Activated T-helper 17 cell treated with anti-CD3 and anti-CD28 coated beads, Interleukin-2, amount 50 U/mL, for 72 hours (primary cell): ENCODE results near the gene MSH3. TPM values are rescaled to one million over a fixed set of nuclear protein-coding genes. Genes with fewer than 3 reads are reported as not detected.
"Not testable (repeated sequence)": the region's sequence is repeated elsewhere in the genome, so short reads cannot be mapped to it uniquely, and the experiment has no call there.

Experiments used
- ATAC-seq: fragments of 150-1000 bp; cut with Tn5 transposase; replicated peaks from 2 replicates; pipeline ENCODE4 v1.10.0; 2021; ENCODE audit warnings: mild to moderate bottlenecking, moderate library complexity
- H3K27ac Mint-ChIP-seq: one replicate; pipeline ENCODE4 v1.8.0; 2022; ENCODE audit warnings: mixed read lengths
- H3K27me3 Mint-ChIP-seq: one replicate; pipeline ENCODE4 v1.8.0; 2022; ENCODE audit warnings: mixed read lengths
- H3K36me3 Mint-ChIP-seq: one replicate; pipeline ENCODE4 v1.8.0; 2022; ENCODE audit warnings: low read depth, mild to moderate bottlenecking, mixed read lengths
- H3K4me1 Mint-ChIP-seq: one replicate; pipeline ENCODE4 v1.8.0; 2022; ENCODE audit warnings: mixed read lengths
- H3K4me3 Mint-ChIP-seq: one replicate; pipeline ENCODE4 v1.8.0; 2022; ENCODE audit warnings: mild to moderate bottlenecking, mixed read lengths
- H3K9me3 Mint-ChIP-seq: one replicate; pipeline ENCODE4 v1.8.0; 2022; ENCODE audit warnings: mixed read lengths
- total RNA-seq, 2 donors: library from RNA; stranded (reverse); gene quantifications; one replicate each; pipeline ENCODE4 v1.2.3, GENCODE V29; 2022

Gene MSH3
- total RNA-seq, 2 donors from 2014 or later: 23.6 to 24.9 TPM

DNA sequence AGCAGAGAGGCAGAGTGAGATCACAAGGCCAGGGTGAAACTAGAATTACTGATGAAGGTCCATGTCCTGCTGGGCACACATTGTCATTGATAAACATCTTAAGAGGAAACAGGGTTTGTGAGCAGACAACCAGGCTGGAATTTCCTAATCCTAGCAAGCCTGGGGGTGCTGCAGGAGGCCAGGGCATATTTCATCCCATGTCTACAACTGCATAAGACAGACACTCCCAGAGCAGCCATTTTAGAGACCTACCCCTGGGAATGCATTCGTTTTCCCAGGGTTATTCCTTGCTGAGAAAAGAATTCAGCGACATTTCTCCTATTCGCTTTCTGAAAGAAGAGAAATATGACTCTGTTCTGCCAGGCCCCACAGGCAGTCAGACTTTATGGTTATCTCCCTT lies 248.2 kb downstream of the MSH3 start:
- H3K4me1 Mint-ChIP-seq: not testable (repeated sequence)

DNA sequence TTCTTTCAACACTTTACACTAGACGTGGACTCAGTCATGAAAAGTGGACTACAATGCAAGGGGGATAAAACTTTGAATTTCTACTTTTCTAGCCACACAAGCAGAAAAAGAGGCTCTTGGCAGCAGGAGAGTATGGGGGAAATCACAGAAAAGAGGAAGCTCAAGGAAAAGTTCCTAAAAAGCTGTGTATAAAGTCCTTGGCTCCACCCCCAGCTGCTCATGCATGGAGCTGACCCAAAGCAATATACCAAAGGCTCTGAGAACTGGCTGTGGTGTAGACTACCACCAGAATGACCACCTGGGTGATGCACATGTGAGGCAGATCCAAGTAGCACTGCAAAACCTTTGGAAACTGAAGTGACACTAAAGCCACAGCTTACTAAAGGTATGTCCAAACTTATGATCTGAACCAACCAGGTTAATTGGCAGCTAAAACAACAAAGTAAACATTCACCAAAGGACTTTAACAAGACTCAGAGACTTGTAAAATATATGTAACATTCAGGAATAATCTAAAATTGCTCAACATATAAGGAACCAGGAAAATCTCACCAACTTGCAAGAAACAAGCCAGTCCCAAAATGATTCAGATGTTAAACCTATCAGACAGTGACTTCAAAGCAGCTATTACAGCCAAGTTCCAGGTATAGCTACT lies 250.2 kb downstream of the MSH3 start:
- ATAC-seq: no peak
- Mint-ChIP-seq H3K27ac (no peak overlapping the region), H3K4me1 (no peaks in the 10 kb centered on the region), H3K9me3 (peaks cover 13% of the 10 kb centered on the region), H3K4me3 (no peak overlapping the region), H3K36me3 (no peaks in the 10 kb centered on the region), H3K27me3 (no peaks in the 10 kb centered on the region)

More for the DNA sequence above, 248.2 kb downstream of the MSH3 start:
- not testable (repeated sequence) for H3K27ac Mint-ChIP-seq, H3K27me3 Mint-ChIP-seq, ATAC-seq, H3K4me3 Mint-ChIP-seq, H3K36me3 Mint-ChIP-seq
- H3K9me3 Mint-ChIP-seq: peaks cover 13% of the 10 kb centered on the region

DNA sequence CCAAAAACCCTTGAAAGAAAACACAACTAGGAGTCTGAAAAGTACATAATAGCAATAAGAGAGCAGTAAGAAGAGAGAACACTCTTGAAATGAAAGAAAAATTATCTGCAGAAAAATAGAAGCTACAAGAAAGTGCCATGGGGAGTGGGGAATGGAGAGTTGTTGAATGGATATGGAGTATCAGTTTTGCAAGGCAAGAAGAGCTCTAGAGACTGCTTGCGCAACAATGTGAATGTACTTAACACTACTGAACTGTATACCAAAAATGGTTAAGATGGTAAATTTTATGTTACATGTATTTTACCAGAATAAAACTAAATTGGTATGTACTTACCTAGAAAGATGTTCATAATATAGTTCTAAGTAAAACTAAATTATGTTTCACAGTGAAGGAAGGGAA lies 251.0 kb downstream of the MSH3 start:
- peak overlapping the region; percentile 25 for H3K27ac Mint-ChIP-seq
- ATAC-seq: no peak

DNA sequence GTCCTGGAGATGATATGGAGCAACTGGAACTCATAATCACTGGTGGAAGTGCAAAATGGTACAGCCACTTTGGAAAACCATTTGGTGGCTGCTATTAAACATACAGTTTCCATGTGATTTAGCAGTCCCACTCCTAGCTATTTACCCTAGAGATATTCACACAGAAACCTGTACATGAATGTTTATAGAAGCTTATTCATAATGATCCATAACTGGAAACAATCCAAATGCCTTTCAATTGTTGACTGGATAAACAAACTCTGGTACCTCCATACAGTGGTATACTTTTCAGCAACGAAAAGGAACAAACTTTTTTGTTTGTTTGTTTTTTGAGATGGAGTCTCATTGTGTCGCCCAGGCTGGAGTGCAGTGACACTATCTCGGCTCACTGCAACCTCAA lies 258.0 kb downstream of the MSH3 start:
- no peak for ATAC-seq
- H3K4me3 Mint-ChIP-seq: no peak overlapping the region
- H3K9me3 Mint-ChIP-seq: no peaks in the 10 kb centered on the region
- H3K36me3 Mint-ChIP-seq: no peaks in the 10 kb centered on the region
- H3K27ac Mint-ChIP-seq: no peak overlapping the region
- no peaks in the 10 kb centered on the region for H3K27me3 Mint-ChIP-seq
- H3K4me1 Mint-ChIP-seq: no peaks in the 10 kb centered on the region

More for the DNA sequence above, 251.0 kb downstream of the MSH3 start:
- no peaks in the 10 kb centered on the region for H3K4me1 Mint-ChIP-seq
- peaks cover 13% of the 10 kb centered on the region for H3K9me3 Mint-ChIP-seq
- no peak overlapping the region for H3K4me3 Mint-ChIP-seq
- no peaks in the 10 kb centered on the region for H3K27me3 Mint-ChIP-seq
- H3K36me3 Mint-ChIP-seq: no peaks in the 10 kb centered on the region

DNA sequence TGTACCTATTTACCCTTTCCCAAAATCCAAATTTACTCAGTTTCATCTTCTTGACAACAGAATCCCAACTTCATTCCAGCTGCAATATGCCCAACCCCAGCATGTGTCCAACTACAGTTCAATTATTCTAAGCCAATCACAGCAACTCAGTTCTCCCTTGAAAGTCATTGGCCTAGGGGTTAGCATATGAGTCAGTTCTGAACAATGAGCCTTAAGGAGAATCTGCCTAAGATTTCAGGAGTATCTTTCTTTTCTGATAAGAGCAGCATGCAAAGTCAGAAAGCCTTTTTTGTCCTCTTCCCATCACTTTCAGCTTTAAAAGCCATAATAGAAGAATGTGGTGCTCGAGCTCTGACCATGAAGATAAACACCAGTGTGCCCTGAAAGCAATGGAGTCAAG lies 261.3 kb downstream of the MSH3 start:
- Mint-ChIP-seq H3K27me3 (no peaks in the 10 kb centered on the region), H3K9me3 (no peaks in the 10 kb centered on the region), H3K4me1 (no peaks in the 10 kb centered on the region), H3K4me3 (no peak overlapping the region), H3K36me3 (no peaks in the 10 kb centered on the region), H3K27ac (no peak overlapping the region)
- no peak for ATAC-seq

DNA sequence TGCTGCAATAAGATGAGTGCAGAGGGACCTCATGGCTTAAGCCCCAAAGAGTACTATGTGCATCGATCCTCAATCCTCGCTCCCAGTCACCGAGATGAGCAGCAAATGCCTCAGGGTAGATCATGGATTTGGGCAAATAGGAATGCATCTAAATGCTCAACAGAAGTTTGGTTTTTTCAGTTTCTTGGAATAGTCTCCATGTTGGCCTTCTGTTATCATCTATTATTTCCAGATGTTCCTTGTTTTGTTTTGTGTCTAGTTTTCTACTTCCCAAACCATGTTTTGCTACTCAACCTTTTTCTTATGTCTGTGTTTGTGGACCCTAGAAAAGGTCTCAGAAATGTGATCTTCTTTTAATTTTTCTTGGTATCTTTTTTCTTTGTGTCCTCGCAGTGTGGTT lies 262.2 kb downstream of the MSH3 start:
- no peak for ATAC-seq
- Mint-ChIP-seq H3K27ac (no peak overlapping the region), H3K36me3 (no peaks in the 10 kb centered on the region), H3K27me3 (no peaks in the 10 kb centered on the region), H3K4me3 (no peak overlapping the region), H3K9me3 (no peaks in the 10 kb centered on the region), H3K4me1 (no peaks in the 10 kb centered on the region)

DNA sequence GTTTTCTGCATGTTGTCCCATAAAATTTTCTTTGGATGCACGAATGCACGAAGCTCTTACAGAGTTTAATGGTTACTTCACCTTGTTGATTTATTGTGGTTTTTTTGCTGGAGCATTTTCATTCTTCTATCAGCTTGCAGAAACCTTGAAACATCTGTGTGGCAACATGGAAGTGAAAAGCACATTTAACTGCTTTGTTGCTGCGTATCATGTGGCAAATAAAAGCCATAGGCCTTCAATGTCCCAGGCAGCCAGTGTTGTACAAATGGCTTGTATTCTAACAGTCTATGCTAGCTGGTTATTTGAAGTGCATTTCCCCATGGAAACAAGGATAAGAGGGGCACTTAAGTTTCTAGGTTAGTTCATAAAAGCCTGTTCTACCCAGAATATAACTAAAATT lies 263.2 kb downstream of the MSH3 start:
- no peaks in the 10 kb centered on the region for H3K27me3 Mint-ChIP-seq
- no peak for ATAC-seq
- H3K4me1 Mint-ChIP-seq: no peaks in the 10 kb centered on the region
- no peak overlapping the region for H3K4me3 Mint-ChIP-seq
- H3K27ac Mint-ChIP-seq: no peak overlapping the region
- no peaks in the 10 kb centered on the region for H3K9me3 Mint-ChIP-seq
- H3K36me3 Mint-ChIP-seq: no peaks in the 10 kb centered on the region

DNA sequence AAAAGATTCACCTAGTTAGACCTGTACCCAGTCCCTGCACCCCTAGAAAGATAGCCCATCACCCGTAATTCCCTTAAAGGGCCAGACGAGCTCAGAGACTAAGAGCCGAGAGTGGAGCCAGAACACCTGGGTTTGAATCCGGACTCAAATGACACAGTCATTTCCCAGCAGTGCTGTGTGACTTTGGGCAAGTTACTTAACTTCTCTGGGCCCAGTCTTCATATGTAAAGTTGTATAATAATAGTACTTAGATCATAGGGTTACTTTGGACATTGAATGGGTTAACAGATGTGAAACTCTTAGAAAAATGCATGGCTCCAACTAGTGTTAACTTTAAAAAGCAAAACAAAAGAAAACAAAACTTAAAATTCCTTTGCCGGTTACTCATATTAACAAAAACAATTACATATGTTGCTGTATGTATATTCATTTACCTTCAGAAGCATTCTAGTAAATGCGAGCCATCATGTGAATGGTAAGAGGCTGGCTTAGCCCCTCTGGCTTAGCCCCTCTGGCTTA lies 265.3 kb downstream of the MSH3 start:
- no peak for ATAC-seq
- H3K9me3 Mint-ChIP-seq: no peaks in the 10 kb centered on the region
- no peaks in the 10 kb centered on the region for H3K4me1 Mint-ChIP-seq
- H3K27ac Mint-ChIP-seq: no peak overlapping the region
- H3K36me3 Mint-ChIP-seq: no peaks in the 10 kb centered on the region
- H3K27me3 Mint-ChIP-seq: no peaks in the 10 kb centered on the region
- no peak overlapping the region for H3K4me3 Mint-ChIP-seq

DNA sequence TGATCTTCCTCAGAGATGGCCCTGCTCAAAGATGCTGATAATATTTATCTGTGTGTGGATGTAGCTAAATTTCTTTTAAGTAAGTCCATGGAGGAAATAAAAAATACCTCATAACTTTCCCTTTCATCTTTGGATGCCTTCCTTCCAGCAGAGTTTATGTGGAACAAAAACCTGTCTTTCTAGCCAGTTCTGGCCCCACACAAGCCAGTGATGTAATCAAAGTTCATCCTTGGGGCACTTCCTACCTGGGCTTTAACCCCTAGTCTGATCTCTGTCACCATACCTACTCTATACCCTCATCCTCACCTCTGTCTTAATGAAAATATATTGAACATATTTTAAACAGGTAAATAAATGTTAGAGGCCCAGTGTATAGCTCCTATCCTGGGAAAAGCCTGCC lies 265.9 kb downstream of the MSH3 start:
- Mint-ChIP-seq H3K36me3 (no peaks in the 10 kb centered on the region), H3K4me3 (no peak overlapping the region), H3K4me1 (no peaks in the 10 kb centered on the region), H3K27me3 (no peaks in the 10 kb centered on the region), H3K27ac (no peak overlapping the region), H3K9me3 (no peaks in the 10 kb centered on the region)
- ATAC-seq: no peak

DNA sequence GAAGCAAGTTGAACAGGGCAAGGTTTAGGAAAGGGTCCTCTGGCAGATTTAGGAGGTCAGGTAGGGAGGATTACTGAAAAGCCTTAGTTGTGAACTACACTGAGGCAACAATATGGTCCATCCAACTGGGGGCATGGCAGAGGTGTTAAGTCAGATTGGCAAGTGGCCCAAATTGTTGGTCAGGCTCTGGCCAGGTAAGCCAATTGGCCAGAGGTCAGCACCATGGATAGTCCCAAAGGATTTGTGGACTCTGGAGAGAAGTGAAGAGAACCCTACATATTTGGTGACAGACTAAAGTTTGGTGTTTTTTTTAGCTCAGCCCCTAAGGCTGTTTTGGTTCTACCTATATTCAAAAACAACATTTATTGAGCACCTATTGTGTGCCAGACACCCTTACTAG lies 266.6 kb downstream of the MSH3 start:
- Mint-ChIP-seq H3K4me3 (no peak overlapping the region), H3K36me3 (no peaks in the 10 kb centered on the region), H3K9me3 (no peaks in the 10 kb centered on the region), H3K4me1 (no peaks in the 10 kb centered on the region), H3K27me3 (no peaks in the 10 kb centered on the region), H3K27ac (no peak overlapping the region)
- no peak for ATAC-seq

DNA sequence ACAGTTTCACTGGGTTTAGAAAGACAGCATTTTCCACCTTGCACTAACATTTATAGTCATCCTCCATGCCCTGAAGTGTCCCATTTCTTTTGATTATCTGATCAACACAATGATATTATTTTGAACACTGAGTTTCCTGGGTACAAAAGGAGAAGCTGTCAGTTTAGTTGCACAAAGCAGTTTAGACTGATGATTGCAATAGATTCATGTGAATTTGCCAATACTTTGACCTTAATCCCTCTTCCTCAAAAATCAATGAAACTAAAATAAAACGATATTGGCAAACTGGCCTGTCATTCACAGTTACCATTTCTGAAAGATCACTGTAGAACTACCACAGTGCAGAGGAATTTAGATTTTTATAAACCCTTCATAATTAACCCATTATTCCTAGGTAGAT lies 271.5 kb downstream of the MSH3 start:
- Mint-ChIP-seq H3K27ac (no peak overlapping the region), H3K36me3 (no peaks in the 10 kb centered on the region), H3K4me1 (no peaks in the 10 kb centered on the region), H3K4me3 (no peak overlapping the region), H3K27me3 (no peaks in the 10 kb centered on the region), H3K9me3 (no peaks in the 10 kb centered on the region)
- no peak for ATAC-seq

Other genes with a start within 250 kb of the MSH3 start
- 10 to 100 TPM; 15.5 to 16.6 TPM for gene ZFYVE16, start 246.6 kb upstream of the MSH3 start, total RNA-seq
- gene FAM151B, start 166.6 kb upstream of the MSH3 start, total RNA-seq: under 1 TPM; 0.13 to 0.42 TPM
- not detected for gene ANKRD34B, start 84.4 kb upstream of the MSH3 start, total RNA-seq
- gene DHFR, start 331 bp downstream of the MSH3 start, total RNA-seq: 10 to 100 TPM; 71.9 to 80.2 TPM